Measurements from ENCODE around the gene MAML2. TPM values are rescaled to one million over a fixed set of nuclear protein-coding genes. Genes with fewer than 3 reads are reported as not detected.

Gene MAML2
- total RNA-seq, 4 donors from 2014 or later, result 34.3 to 58.8 (median 56.0) TPM

GRCh38 chr11:96178049-96178886, 164.7 kb downstream of the MAML2 start:
- TF ChIP-seq, protein P1, sequence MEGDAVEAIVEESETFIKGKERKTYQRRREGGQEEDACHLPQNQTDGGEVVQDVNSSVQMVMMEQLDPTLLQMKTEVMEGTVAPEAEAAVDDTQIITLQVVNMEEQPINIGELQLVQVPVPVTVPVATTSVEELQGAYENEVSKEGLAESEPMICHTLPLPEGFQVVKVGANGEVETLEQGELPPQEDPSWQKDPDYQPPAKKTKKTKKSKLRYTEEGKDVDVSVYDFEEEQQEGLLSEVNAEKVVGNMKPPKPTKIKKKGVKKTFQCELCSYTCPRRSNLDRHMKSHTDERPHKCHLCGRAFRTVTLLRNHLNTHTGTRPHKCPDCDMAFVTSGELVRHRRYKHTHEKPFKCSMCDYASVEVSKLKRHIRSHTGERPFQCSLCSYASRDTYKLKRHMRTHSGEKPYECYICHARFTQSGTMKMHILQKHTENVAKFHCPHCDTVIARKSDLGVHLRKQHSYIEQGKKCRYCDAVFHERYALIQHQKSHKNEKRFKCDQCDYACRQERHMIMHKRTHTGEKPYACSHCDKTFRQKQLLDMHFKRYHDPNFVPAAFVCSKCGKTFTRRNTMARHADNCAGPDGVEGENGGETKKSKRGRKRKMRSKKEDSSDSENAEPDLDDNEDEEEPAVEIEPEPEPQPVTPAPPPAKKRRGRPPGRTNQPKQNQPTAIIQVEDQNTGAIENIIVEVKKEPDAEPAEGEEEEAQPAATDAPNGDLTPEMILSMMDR (IDR thresholded peaks at IDR 0.05; ENCODE audit: low read depth), result no peak

GRCh38 chr11:96177146-96177545, 165.8 kb downstream of the MAML2 start:
- TF ChIP-seq, protein P1 (IDR thresholded peaks at IDR 0.05; ENCODE audit: low read depth), result no peak

DNA sequence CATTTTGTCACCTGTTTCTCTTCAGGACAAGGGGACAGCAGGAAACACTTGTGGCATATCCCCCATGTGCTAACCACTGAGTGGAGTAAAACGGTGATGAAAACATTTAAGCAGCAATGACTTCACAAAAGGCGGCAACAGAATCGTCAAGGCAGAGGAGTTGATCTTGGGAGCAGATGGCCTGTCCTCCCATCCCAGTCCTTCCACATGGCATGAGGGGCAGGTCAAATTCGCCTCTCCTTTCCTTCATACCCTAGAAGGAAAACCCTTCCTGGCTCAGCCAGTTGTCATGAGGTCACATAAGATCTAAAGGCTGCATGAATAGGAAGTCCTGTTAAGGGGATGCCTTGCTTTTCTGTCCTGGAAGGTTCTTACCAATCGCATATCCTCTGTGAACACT, 169.1 kb downstream of the MAML2 start:
- TF ChIP-seq, protein P1 (IDR thresholded peaks at IDR 0.05; ENCODE audit: low read depth), result no peak

- TF ChIP-seq, protein P1 (IDR thresholded peaks at IDR 0.05; ENCODE audit: low read depth), result no peak
Measured at GRCh38 chr11:96173422-96173821, 169.6 kb downstream of the MAML2 start.

DNA sequence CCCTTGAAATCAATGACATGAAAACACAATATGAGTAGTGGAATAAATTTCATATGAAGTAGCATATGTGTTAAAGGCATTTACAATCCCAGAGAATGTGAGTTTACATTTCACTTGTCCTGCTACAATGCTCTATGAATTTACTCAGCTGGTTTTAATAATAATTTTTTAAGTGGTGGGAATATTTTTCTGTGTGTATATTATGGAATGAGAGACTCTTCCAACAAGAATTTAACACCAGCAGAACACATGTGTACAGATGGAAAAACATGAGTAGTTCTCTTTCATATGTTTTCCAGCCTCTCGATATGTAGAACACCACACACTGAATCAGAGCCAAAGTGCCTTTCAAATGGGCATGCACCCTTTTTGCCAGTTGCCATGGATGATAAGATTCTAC, 170.4 kb downstream of the MAML2 start:
- TF ChIP-seq, protein P1 (IDR thresholded peaks at IDR 0.05; ENCODE audit: low read depth), result no peak

GRCh38 chr11:96169250-96169649, 173.7 kb downstream of the MAML2 start:
- TF ChIP-seq, protein P1 (IDR thresholded peaks at IDR 0.05; ENCODE audit: low read depth), result no peak

- TF ChIP-seq, protein P1 (IDR thresholded peaks at IDR 0.05; ENCODE audit: low read depth), result no peak
Measured at GRCh38 chr11:96168623-96169022, 174.4 kb downstream of the MAML2 start.
